Right atrium auricular region (tissue), 2 donors: ENCODE measurements around the gene RHEB. TPM values are rescaled to one million over a fixed set of nuclear protein-coding genes. Genes with fewer than 3 reads are reported as not detected.

Experiments used
- DNase-seq: peaks from one replicate; pipeline ENCODE4 v3.0.0-alpha.2; 2019; ENCODE audit warnings: low spot score
- H3K27ac ChIP-seq, 2 donors: fragments of 200-600 bp; sonication (generic); 1 replicate in 1 of 2; 2 replicates in 1 of 2; pipeline ENCODE4 v1.5.1; 2016 to 2019
- H3K27me3 ChIP-seq, 2 donors: fragments of 200-600 bp; sonication (generic); one replicate each; pipeline versions ENCODE4 v1.5.1 to v1.6.0; 2017 to 2019
- H3K36me3 ChIP-seq: fragments of 200-600 bp; sonication (generic); one replicate; pipeline ENCODE4 v1.5.1; 2016
- H3K4me1 ChIP-seq, 2 donors: fragments of 200-600 bp; sonication (generic); one replicate each; pipeline versions ENCODE4 v1.5.1 to v1.6.0; 2017 to 2019
- H3K4me3 ChIP-seq, 2 donors: fragments of 200-600 bp; sonication (generic); 1 replicate in 1 of 2; 2 replicates in 1 of 2; pipeline ENCODE4 v1.5.1; 2017 to 2019; ENCODE audit warnings: mild to moderate bottlenecking in 1 of 2, moderate library complexity in 1 of 2
- H3K9me3 ChIP-seq, 2 donors: fragments of 200-600 bp; sonication (generic); one replicate each; pipeline ENCODE4 v1.5.1; 2019
- CTCF ChIP-seq, 2 donors: fragments of 200-600 bp; sonication (generic); IDR thresholded peaks; one replicate each; pipeline ENCODE4 v1.5.1; 2019; ENCODE audit warnings: antibody characterized with exemption in 2 of 2
- total RNA-seq, 2 donors: library from RNA; depleted of rRNA; stranded (reverse); fragments of >200 nt; gene quantifications; one replicate each; pipeline ENCODE4 v1.1.0, GENCODE V29; 2016

RHEB gene
- total RNA-seq, 2 donors from 2014 or later: 77.9 to 128 TPM

- no peaks in the 10 kb centered on the region for H3K9me3 ChIP-seq
- no peak overlapping the region for H3K4me3 ChIP-seq
- H3K27me3 ChIP-seq: no peaks in the 10 kb centered on the region
- H3K27ac ChIP-seq: no peak overlapping the region
- H3K36me3 ChIP-seq: no peaks in the 10 kb centered on the region
- no peak for DNase-seq
- peaks cover 0 to 7% of the 10 kb centered on the region in 2 donors for H3K4me1 ChIP-seq
- no peak for TF ChIP-seq CTCF (IDR thresholded peaks at IDR 0.05)
Observed at GRCh38 chr7:151446412-151446811, 73.3 kb downstream of the RHEB start.

GRCh38 chr7:151444632-151445031, 75.1 kb downstream of the RHEB start:
- Histone ChIP-seq H3K4me3 (no peak overlapping the region), H3K27me3 (no peaks in the 10 kb centered on the region), H3K4me1 (peaks cover 0 to 18% of the 10 kb centered on the region in 2 donors), H3K36me3 (no peaks in the 10 kb centered on the region), H3K27ac (no peak overlapping the region), H3K9me3 (no peaks in the 10 kb centered on the region)
- no peak for DNase-seq
- no peak for TF ChIP-seq CTCF (IDR thresholded peaks at IDR 0.05)

GRCh38 chr7:151442776-151443496, 76.8 kb downstream of the RHEB start:
- Histone ChIP-seq H3K4me1 (peaks cover 0 to 16% of the 10 kb centered on the region in 2 donors), H3K27me3 (no peaks in the 10 kb centered on the region), H3K9me3 (no peaks in the 10 kb centered on the region), H3K27ac (no peak overlapping the region), H3K36me3 (no peaks in the 10 kb centered on the region), H3K4me3 (no peak overlapping the region)
- DNase-seq: no peak
- TF ChIP-seq CTCF (IDR thresholded peaks at IDR 0.05): no peak

GRCh38 chr7:151440799-151441445, 78.8 kb downstream of the RHEB start:
- Histone ChIP-seq H3K27ac (no peak overlapping the region), H3K4me1 (peaks cover 0 to 23% of the 10 kb centered on the region in 2 donors), H3K36me3 (no peaks in the 10 kb centered on the region), H3K27me3 (no peaks in the 10 kb centered on the region), H3K9me3 (no peaks in the 10 kb centered on the region), H3K4me3 (no peak overlapping the region)
- DNase-seq: no peak
- no peak for TF ChIP-seq CTCF (IDR thresholded peaks at IDR 0.05)

GRCh38 chr7:151439855-151440798, 79.6 kb downstream of the RHEB start, which contains the start of gene CRYGN:
TSS of gene CRYGN (minus strand) at chr7:151440141. CDS start at chr7:151439917, 224 bp downstream.
- H3K9me3 ChIP-seq: no peaks in the 10 kb centered on the region
- no peak within 1 kb of the TSS for H3K27ac ChIP-seq
- H3K36me3 ChIP-seq: no peaks in the 10 kb centered on the region
- H3K4me3 ChIP-seq: peak within 1 kb of the TSS in 1 of 2 donors; percentile 34
- H3K27me3 ChIP-seq: no peaks in the 10 kb centered on the region
- no peak for DNase-seq
- TF ChIP-seq CTCF (IDR thresholded peaks at IDR 0.05): no peak
- peaks cover 0 to 23% of the 10 kb centered on the region in 2 donors for H3K4me1 ChIP-seq
